ENCODE data around the gene HMG20B. TPM values are rescaled to one million over a fixed set of nuclear protein-coding genes. Genes with fewer than 3 reads are reported as not detected.

Gene HMG20B
- total RNA-seq, 1 donor from 2014 or later = 149 TPM

GRCh38 chr19:3608750-3609322 is 36.1 kb downstream of the HMG20B start:
- no peak for DNase-seq (ENCODE audit: low spot score in 2 of 2)
- H3K9me3 ChIP-seq = no peaks in the 10 kb centered on the region
- H3K27ac ChIP-seq = peak overlapping the region; percentile 94 to 99
- no peak for TF ChIP-seq CTCF (IDR thresholded peaks at IDR 0.05)
- H3K4me1 ChIP-seq = peaks cover 40 to 49% of the 10 kb centered on the region in 2 donors
- H3K4me3 ChIP-seq = peak overlapping the region in 1 of 2 donors; percentile 96
- no peaks in the 10 kb centered on the region for H3K27me3 ChIP-seq
- H3K36me3 ChIP-seq = peaks cover 23 to 26% of the 10 kb centered on the region in 2 donors
- intact Hi-C loops (cut with DNase I) = loop anchor here (5.0 kb wide), 3 partner anchors 52 to 152 kb away; partner anchors contain the start of genes FZR1 and MFSD12

GRCh38 chr19:3609779-3610719 is 37.3 kb downstream of the HMG20B start:
- intact Hi-C loops (cut with DNase I) = loop anchor here (5.0 kb wide), 3 partner anchors 53 to 153 kb away; partner anchors contain the start of genes FZR1 and MFSD12
- H3K4me3 ChIP-seq = no peak overlapping the region
- H3K36me3 ChIP-seq = peaks cover 23 to 26% of the 10 kb centered on the region in 2 donors
- no peaks in the 10 kb centered on the region for H3K9me3 ChIP-seq
- H3K27me3 ChIP-seq = no peaks in the 10 kb centered on the region
- TF ChIP-seq CTCF (IDR thresholded peaks at IDR 0.05) = no peak
- peak overlapping the region; percentile 94 to 99 for H3K27ac ChIP-seq
- DNase-seq (ENCODE audit: low spot score in 2 of 2) = no peak
- peaks cover 31 to 38% of the 10 kb centered on the region in 2 donors for H3K4me1 ChIP-seq

- Histone ChIP-seq H3K27ac (peak overlapping the region; percentile 94 to 99), H3K36me3 (peaks cover 27 to 30% of the 10 kb centered on the region in 2 donors), H3K9me3 (no peaks in the 10 kb centered on the region), H3K4me3 (no peak overlapping the region), H3K27me3 (no peaks in the 10 kb centered on the region), H3K4me1 (peaks cover 27 to 38% of the 10 kb centered on the region in 2 donors)
- TF ChIP-seq CTCF (IDR thresholded peaks at IDR 0.05) = no peak
- intact Hi-C loops (cut with DNase I) = no loop called here
- DNase-seq (ENCODE audit: low spot score in 2 of 2) = no peak
These were observed 38.3 kb downstream of the HMG20B start for GRCh38 chr19:3610745-3611717.

- DNase-seq (ENCODE audit: low spot score in 2 of 2) = no peak
- Histone ChIP-seq H3K27ac (no peak overlapping the region), H3K9me3 (no peaks in the 10 kb centered on the region), H3K36me3 (peaks cover 27 to 30% of the 10 kb centered on the region in 2 donors), H3K4me3 (no peak overlapping the region), H3K27me3 (no peaks in the 10 kb centered on the region), H3K4me1 (peaks cover 25 to 38% of the 10 kb centered on the region in 2 donors)
- intact Hi-C loops (cut with DNase I) = no loop called here
- TF ChIP-seq CTCF (IDR thresholded peaks at IDR 0.05) = no peak
These were observed 39.1 kb downstream of the HMG20B start for GRCh38 chr19:3611841-3612240.

GRCh38 chr19:3612330-3612729 is 39.6 kb downstream of the HMG20B start:
- Histone ChIP-seq H3K9me3 (no peaks in the 10 kb centered on the region), H3K36me3 (peaks cover 27 to 32% of the 10 kb centered on the region in 2 donors), H3K27ac (no peak overlapping the region), H3K4me3 (no peak overlapping the region), H3K27me3 (no peaks in the 10 kb centered on the region), H3K4me1 (peaks cover 25 to 35% of the 10 kb centered on the region in 2 donors)
- intact Hi-C loops (cut with DNase I) = no loop called here
- no peak for DNase-seq (ENCODE audit: low spot score in 2 of 2)
- TF ChIP-seq CTCF (IDR thresholded peaks at IDR 0.05) = no peak
